PC-3 (cell line): ENCODE measurements around the gene ST6GAL1. TPM values are rescaled to one million over a fixed set of nuclear protein-coding genes. Genes with fewer than 3 reads are reported as not detected.

Experiments
- ATAC-seq: fragments of 200-7000 bp; cut with Tn5 transposase; 2 replicates; pipeline ENCODE4 v1.9.1; 2020; ENCODE audit warnings: mild to moderate bottlenecking, moderate library complexity
- BruUV-seq: library from RNA; stranded (reverse); fragments of 400-500 nt; replicated peaks from 2 replicates; lab custom pipeline; 2021; lab: Mats Ljungman, UMichigan
- CTCF ChIA-PET: fragments of 300-600 bp; sonication (Branson Sonifier 250); formaldehyde crosslinking; loops from one replicate; lab custom pipeline; 2022; ENCODE audit warnings: antibody characterized with exemption; lab: Charles Lee
- POLR2A ChIA-PET: fragments of 300-600 bp; sonication (Branson Sonifier 250); formaldehyde crosslinking; loops from one replicate; lab custom pipeline; 2022; ENCODE audit warnings: antibody characterized with exemption; ENCODE audit not compliant: unreplicated experiment; lab: Charles Lee
- DNase-seq: peaks from one replicate; pipeline ENCODE4 v3.0.0-alpha.2; 2015
- H2AFZ ChIP-seq: fragments of 300-600 bp; sonication (generic); 2 replicates; pipeline ENCODE4 v1.6.0; 2016; ENCODE audit warnings: antibody characterized with exemption, low read length
- H3F3A ChIP-seq: fragments of 300-600 bp; sonication (generic); one replicate; pipeline ENCODE4 v1.6.0; 2017; ENCODE audit warnings: antibody characterized with exemption, low read length, control low read depth, mild to moderate bottlenecking; ENCODE audit not compliant: unreplicated experiment
- H3K27ac ChIP-seq: fragments of 300-600 bp; sonication (generic); 2 replicates; pipeline ENCODE4 v1.5.1; 2016; ENCODE audit warnings: mild to moderate bottlenecking, low read length
- H3K27me3 ChIP-seq: fragments of 300-600 bp; sonication (generic); 2 replicates; pipeline ENCODE4 v1.6.1; 2016; ENCODE audit warnings: low read length, mixed read lengths
- H3K36me3 ChIP-seq: fragments of 300-600 bp; sonication (generic); 2 replicates; pipeline ENCODE4 v1.6.1; 2016; ENCODE audit warnings: low read depth, mixed run types, low read length, mixed read lengths
- H3K4me1 ChIP-seq: fragments of 300-600 bp; sonication (generic); 2 replicates; pipeline ENCODE4 v1.5.1; 2016; ENCODE audit warnings: low read length; ENCODE audit not compliant: insufficient read depth
- H3K4me2 ChIP-seq: fragments of 300-600 bp; sonication (generic); 2 replicates; pipeline ENCODE4 v1.6.0; 2016; ENCODE audit warnings: low read length
- H3K4me3 ChIP-seq: fragments of 300-600 bp; sonication (generic); 2 replicates; pipeline ENCODE4 v1.5.1; 2016; ENCODE audit warnings: mild to moderate bottlenecking, low read length, mixed read lengths
- H3K79me2 ChIP-seq: fragments of 300-600 bp; sonication (generic); 2 replicates; pipeline ENCODE4 v1.6.1; 2017; ENCODE audit warnings: low read length, mixed read lengths
- H3K9ac ChIP-seq: fragments of 300-600 bp; sonication (generic); 2 replicates; pipeline ENCODE4 v1.6.0; 2016; ENCODE audit warnings: mild to moderate bottlenecking, low read length
- H3K9me2 ChIP-seq: fragments of 300-600 bp; sonication (generic); replicated peaks from 2 replicates; pipeline ENCODE4 v1.6.1; 2016; ENCODE audit warnings: mixed run types, low read length, mixed read lengths
- H3K9me3 ChIP-seq: fragments of 300-600 bp; sonication (generic); 2 replicates; pipeline ENCODE4 v1.6.1; 2016; ENCODE audit warnings: low read length, mixed read lengths
- H4K20me1 ChIP-seq: fragments of 300-600 bp; sonication (generic); 2 replicates; pipeline ENCODE4 v1.6.1; 2016; ENCODE audit warnings: low read length, mixed read lengths
- CTCF ChIP-seq: fragments of 300-600 bp; sonication (generic); conservative IDR thresholded peaks from 2 replicates; pipeline ENCODE4 v1.5.1; 2017; ENCODE audit warnings: antibody characterized with exemption, low read depth, mild to moderate bottlenecking, low read length
- EZH2 ChIP-seq: fragments of 300-600 bp; sonication (generic); IDR thresholded peaks from one replicate; pipeline ENCODE4 v1.6.1; 2017; ENCODE audit warnings: antibody characterized with exemption, mild to moderate bottlenecking, low read length; ENCODE audit not compliant: unreplicated experiment
- EZH2phosphoT487 ChIP-seq: fragments of 300-600 bp; sonication (generic); IDR thresholded peaks from 2 replicates; pipeline ENCODE4 v1.6.1; 2018; ENCODE audit warnings: mild to moderate bottlenecking, antibody characterized with exemption, low read length, borderline replicate concordance
- intact Hi-C: fragments of 100-400 bp; cut with micrococcal nuclease; formaldehyde crosslinking; loops from 2 replicates; pipeline ENCODE4 v1.9.0; 2023
- total RNA-seq: library from RNA; depleted of rRNA; stranded (reverse); fragments of >200 nt; gene quantifications from 2 replicates; pipeline ENCODE4 v1.2.3, GENCODE V29; 2014

The ST6GAL1 gene
- total RNA-seq, 1 experiment from 2014 or later = 9.4 TPM

DNA sequence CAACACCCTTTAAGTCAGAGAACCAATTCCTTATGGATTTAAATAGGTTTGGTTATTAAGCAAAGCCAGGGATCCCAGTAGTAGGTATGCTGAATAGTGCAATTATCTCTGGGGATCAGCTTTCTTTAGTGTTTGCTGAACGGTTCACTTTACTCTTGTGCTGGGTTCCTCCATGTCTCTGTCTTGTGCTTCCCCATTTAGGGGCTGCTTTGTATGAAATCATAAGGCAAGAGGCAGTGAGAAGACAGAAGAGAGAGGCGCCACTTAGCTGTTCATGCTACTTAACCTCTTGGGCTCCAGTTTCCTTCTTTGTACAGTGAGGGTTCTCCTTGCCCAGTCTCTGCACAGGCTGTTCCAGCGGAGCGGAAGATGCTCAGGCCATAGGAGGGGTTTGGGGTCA, 3.5 kb downstream of the ST6GAL1 start:
- Histone ChIP-seq H3K36me3 (no peaks in the 10 kb centered on the region), H2AFZ (no peak overlapping the region), H3K27me3 (no peaks in the 10 kb centered on the region), H3F3A (no peaks in the 10 kb centered on the region), H3K4me3 (no peak overlapping the region), H3K9me2 (no peaks in the 10 kb centered on the region), H4K20me1 (no peaks in the 10 kb centered on the region), H3K4me1 (peaks cover 6% of the 10 kb centered on the region; the same call in 1 of the 2 replicates), H3K4me2 (no peak overlapping the region), H3K79me2 (no peaks in the 10 kb centered on the region), H3K27ac (no peak overlapping the region), H3K9me3 (no peaks in the 10 kb centered on the region), H3K9ac (no peak overlapping the region)
- ChIA-PET POLR2A (no interaction called here), CTCF (no interaction called here)
- ATAC-seq (no peak), DNase-seq (no peak)
- TF ChIP-seq EZH2phosphoT487 = no peak
- no peak for TF ChIP-seq EZH2
- TF ChIP-seq CTCF = no peak
- intact Hi-C loops = no loop called here
- no TSS peak for BruUV-seq

DNA sequence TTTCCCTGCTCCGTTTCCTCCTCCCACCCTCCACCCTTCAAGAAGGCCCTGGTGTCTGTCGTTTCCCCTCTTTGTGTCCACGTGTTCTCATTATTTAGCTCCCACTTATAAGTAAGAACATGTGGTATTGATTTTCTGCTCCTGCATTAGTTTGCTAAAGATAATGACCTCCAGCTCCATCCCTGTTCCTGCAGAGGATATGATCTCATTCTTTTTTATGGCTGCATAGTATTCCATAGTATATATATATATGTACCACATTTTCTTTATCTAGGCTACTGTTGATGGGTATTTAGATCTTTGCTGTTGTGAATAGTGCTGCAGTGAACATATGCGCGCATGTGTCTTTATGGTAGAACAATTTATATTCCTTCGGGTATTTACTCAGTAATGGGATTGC, 4.8 kb downstream of the ST6GAL1 start:
- POLR2A ChIA-PET = no interaction called here
- CTCF ChIA-PET = no interaction called here
- no peaks in the 10 kb centered on the region for H3K9me3 ChIP-seq

GRCh38 chr3:186937017-186937875, 6.9 kb downstream of the ST6GAL1 start:
- intact Hi-C loops = no loop called here
- POLR2A ChIA-PET = interaction anchor here (0.6 kb wide), 1 partner anchor 48 kb away, joined by 5 read pairs; no protein-coding TSS in a partner anchor
- Histone ChIP-seq H3K4me2 (no peak overlapping the region), H3F3A (no peaks in the 10 kb centered on the region), H2AFZ (no peak overlapping the region), H3K27ac (no peak overlapping the region), H3K36me3 (no peaks in the 10 kb centered on the region), H3K9me2 (no peaks in the 10 kb centered on the region), H3K4me3 (no peak overlapping the region), H3K9ac (no peak overlapping the region), H4K20me1 (no peaks in the 10 kb centered on the region), H3K27me3 (no peaks in the 10 kb centered on the region), H3K9me3 (no peaks in the 10 kb centered on the region), H3K79me2 (no peaks in the 10 kb centered on the region), H3K4me1 (peaks cover 4% of the 10 kb centered on the region; the same call in 1 of the 2 replicates)
- BruUV-seq = no TSS peak
- ATAC-seq (no peak), DNase-seq (no peak)
- CTCF ChIA-PET = no interaction called here
- TF ChIP-seq CTCF = no peak
- no peak for TF ChIP-seq EZH2phosphoT487

More for the DNA sequence above, 4.8 kb downstream of the ST6GAL1 start:
- Histone ChIP-seq H3K4me3 (no peak overlapping the region), H3F3A (no peaks in the 10 kb centered on the region), H3K9ac (no peak overlapping the region), H3K9me2 (no peaks in the 10 kb centered on the region), H3K79me2 (no peaks in the 10 kb centered on the region), H3K27ac (no peak overlapping the region), H3K4me1 (peaks cover 6% of the 10 kb centered on the region; the same call in 1 of the 2 replicates), H3K36me3 (no peaks in the 10 kb centered on the region), H3K27me3 (no peaks in the 10 kb centered on the region), H4K20me1 (no peaks in the 10 kb centered on the region), H3K4me2 (no peak overlapping the region), H2AFZ (no peak overlapping the region)
- DNase-seq = no peak
- no peak for ATAC-seq
- intact Hi-C loops = no loop called here
- TF ChIP-seq EZH2 = no peak
- BruUV-seq = no TSS peak
